Measurements from ENCODE around the gene CYTH2. TPM values are rescaled to one million over a fixed set of nuclear protein-coding genes. Genes with fewer than 3 reads are reported as not detected.
A peak's percentile ranks its signal among the peaks of the same experiment; 100 is the strongest.

The CYTH2 gene
- total RNA-seq, result 50.8 and 60.6 TPM in 2 replicates
- 62.5 TPM for polyA plus RNA-seq (2012)

DNA sequence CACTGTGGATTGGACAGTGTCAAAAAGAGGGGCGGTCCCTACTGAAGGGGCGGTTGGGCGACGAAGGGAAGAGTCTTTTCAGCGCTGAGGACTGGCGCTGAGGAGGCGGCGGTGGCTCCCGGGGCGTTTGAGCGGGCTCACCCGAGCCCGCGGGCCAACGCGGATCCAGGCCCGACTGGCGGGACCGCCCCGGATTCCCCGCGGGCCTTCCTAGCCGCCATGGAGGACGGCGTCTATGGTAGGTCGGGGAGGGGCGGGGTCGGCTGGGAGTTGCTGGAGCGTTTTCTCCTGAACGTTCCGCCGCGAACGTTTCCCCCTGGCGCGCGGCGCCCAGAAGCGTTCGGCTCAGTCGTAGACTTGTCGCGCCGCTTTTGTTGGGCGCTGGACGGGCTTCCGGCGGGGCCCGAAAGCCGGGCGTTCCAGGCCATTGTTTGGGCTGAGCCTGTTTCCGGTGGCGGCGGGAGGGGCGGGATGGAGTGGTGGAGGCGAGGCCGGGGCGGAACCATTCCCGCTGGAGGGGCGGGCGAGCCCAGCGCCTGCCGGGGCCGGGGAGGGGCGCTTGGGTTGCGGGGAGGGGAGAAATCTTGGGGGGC is at the start of gene CYTH2:
CYTH2 (plus strand) TSS at position 81 of the 593 bp plus-strand sequence; CDS start at position 220, 139 bp downstream.
- DNase-seq (ENCODE audit: low read depth), result peak; percentile 87

- DNase-seq (ENCODE audit: low read depth), result no peak
Measured at GRCh38 chr19:48421548-48421947, 47.6 kb upstream of the CYTH2 start.

GRCh38 chr19:48424694-48425219 is 44.4 kb upstream of the CYTH2 start:
- DNase-seq (ENCODE audit: low read depth), result peak; percentile 20

DNA sequence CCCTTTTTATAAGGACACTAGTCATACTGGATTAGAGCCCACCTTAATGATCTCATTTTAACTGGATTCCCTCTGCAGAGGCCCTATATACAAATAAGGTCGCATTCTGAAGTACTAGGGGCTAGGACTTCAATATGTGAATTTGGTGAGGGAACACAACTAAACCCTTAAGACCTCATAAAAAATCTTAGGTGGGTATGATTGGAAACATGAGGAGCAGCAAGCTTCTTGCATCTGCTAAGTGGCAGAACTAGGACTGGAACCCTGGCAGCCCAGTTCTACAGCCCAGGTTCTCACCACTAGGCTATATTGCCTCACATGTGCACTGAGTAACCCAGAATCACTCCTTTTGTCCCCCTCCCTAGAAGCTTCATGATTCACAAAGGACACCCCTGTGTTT is 40.5 kb upstream of the CYTH2 start:
- no peak for DNase-seq (ENCODE audit: low read depth)

GRCh38 chr19:48433337-48433736 is 35.8 kb upstream of the CYTH2 start:
- DNase-seq (ENCODE audit: low read depth), result no peak

DNA sequence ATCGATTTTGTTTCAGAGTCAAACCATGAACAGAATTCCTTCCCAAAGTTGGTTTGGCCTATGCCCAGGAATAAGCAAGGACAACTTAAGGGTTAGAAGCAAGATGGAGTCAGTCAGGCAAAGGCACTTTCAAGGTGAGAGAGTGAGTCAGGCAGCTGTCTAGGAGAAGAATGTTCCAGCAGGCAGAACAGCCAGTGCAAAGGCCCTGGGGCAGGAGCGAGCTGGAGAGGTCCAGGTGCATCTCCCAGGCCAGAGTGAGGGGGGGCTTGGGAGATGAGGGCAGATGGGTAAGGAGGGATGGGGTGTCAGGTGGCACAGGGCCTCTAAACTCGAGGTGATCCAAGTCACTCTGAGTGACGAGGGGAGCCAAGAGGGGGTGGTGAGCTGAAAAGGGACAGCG is 32.6 kb upstream of the CYTH2 start:
- DNase-seq (ENCODE audit: low read depth), result no peak

- no peak for DNase-seq (ENCODE audit: low read depth)
Measured at GRCh38 chr19:48441360-48442050, 27.7 kb upstream of the CYTH2 start.

DNA sequence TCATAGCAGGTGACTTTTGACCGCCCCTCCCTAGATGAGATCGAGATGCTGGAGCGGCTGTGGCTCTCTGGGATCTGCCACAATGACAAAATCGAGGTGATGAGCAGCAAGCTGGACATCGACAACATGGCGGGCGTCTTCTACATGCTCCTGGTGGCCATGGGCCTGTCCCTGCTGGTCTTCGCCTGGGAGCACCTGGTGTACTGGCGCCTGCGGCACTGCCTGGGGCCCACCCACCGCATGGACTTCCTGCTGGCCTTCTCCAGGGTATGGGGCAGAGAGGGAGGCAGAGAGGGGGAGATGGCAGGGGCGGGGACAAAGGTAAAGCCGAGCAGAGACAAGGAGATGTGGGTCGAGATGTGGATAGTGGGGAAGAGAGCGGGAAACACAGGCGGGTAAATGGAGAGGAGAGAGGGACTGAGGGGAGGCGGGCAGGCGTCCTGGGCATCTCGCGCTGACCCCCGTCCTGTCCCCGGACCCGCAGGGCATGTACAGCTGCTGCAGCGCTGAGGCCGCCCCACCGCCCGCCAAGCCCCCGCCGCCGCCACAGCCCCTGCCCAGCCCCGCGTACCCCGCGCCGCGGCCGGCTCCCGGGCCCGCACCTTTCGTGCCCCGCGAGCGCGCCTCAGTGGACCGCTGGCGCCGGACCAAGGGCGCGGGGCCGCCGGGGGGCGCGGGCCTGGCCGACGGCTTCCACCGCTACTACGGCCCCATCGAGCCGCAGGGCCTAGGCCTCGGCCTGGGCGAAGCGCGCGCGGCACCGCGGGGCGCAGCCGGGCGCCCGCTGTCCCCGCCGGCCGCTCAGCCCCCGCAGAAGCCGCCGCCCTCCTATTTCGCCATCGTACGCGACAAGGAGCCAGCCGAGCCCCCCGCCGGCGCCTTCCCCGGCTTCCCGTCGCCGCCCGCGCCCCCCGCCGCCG is 26.8 kb upstream of the CYTH2 start:
- no peak for DNase-seq (ENCODE audit: low read depth)

DNA sequence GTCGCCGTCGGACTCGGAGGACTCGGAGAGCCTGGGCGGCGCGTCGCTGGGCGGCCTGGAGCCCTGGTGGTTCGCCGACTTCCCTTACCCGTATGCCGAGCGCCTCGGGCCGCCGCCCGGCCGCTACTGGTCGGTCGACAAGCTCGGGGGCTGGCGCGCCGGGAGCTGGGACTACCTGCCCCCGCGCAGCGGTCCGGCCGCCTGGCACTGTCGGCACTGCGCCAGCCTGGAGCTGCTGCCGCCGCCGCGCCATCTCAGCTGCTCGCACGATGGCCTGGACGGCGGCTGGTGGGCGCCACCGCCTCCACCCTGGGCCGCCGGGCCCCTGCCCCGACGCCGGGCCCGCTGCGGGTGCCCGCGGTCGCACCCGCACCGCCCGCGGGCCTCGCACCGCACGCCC is 25.9 kb upstream of the CYTH2 start:
- no peak for DNase-seq (ENCODE audit: low read depth)

- DNase-seq (ENCODE audit: low read depth), result no peak
Measured at GRCh38 chr19:48443731-48444128, 25.4 kb upstream of the CYTH2 start.

- DNase-seq (ENCODE audit: low read depth), result no peak
Measured at GRCh38 chr19:48444129-48444935, 24.8 kb upstream of the CYTH2 start.

DNA sequence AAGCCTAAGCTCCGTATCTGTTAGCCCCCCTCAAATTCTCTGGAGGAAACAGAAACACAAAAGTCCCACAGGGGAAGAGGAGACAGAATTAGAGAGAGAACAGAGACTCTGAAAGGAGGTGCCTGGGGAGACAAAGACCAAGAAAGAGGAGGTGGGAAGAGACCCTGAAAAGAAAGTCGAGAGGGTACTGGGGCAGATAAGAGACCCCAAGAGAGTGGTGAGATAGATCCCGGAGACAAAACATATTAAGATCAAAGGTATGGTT is 24.3 kb upstream of the CYTH2 start:
- DNase-seq (ENCODE audit: low read depth), result no peak

GRCh38 chr19:48445256-48445605 is 23.9 kb upstream of the CYTH2 start:
- DNase-seq (ENCODE audit: low read depth), result peak; percentile 88

DNA sequence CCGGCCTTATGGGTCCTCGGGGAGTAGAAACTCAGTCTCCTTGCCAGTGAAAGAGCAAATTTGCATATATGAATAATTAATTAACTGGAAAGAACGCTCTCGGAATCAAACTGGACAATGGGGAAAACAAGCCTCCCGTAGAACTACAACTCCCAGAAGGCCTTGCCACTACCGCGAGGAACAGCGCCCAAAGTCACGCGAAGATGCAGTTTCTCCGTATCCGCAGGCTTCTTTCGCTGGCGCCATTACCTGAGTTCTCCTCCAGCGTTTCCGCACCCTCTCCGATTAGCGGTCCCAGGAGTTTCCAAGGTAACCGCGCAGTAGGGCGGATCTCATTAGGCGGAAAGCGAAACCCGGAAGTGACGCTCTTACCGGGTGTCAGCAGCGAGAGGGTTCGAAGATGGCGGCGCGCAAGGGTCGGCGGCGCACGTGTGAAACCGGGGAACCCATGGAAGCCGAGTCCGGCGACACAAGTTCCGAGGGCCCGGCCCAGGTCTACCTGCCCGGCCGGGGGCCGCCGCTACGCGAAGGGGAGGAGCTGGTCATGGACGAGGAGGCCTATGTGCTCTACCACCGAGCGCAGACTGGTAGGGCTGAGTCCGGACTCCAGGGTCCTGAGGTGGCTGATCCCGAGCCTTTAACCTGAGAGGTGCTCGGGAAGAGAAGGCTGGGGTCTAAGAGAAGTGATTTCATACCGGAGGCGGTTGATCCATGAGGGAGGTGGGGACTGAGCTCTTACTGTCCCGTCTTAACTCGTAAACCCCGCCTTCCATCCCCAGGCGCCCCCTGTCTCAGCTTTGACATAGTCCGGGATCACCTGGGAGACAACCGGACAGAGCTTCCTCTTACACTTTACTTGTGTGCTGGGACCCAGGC is 23.3 kb upstream of the CYTH2 start, which contains the start of gene GRWD1:
GRWD1 (plus strand) TSS at position 378 of the 876 bp plus-strand sequence; CDS start at position 401, 23 bp downstream.
- DNase-seq (ENCODE audit: low read depth), result peak; percentile 94

DNA sequence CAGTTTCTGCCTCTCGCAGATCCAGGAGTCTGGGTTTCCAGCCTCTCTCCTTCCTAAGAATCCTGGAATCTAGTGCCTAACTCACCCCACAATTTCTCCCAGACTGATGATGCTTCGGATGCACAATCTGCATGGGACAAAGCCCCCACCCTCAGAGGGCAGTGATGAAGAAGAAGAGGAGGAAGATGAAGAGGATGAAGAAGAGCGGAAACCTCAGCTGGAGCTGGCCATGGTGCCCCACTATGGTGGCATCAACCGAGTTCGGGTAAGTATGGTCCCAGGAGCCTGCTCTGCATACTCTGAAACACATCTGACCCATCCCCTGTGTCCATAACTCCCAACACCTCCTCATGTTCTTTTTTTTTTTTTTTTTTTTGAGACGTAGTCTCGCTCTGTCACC is 22.6 kb upstream of the CYTH2 start:
- no peak for DNase-seq (ENCODE audit: low read depth)

DNA sequence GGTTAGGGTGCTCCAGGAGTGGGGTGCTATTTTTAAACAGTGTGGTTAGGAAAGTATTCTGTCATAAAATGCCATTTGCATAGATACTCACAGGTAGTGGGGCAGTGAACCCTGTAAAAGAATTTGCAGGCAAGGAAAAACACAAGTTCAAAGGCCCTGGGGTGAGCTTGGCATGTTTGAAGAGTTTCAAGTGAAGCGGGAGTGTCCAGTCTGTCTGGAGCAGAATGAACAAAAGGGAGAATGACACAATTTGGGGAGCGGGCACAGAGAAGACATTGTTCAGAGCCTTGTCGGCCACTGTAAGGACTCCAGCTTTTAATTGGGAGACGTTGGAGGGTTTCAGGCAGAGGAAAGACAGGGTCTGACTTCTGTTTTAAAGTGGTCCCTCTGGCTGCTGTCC is 20.6 kb upstream of the CYTH2 start:
- no peak for DNase-seq (ENCODE audit: low read depth)

- DNase-seq (ENCODE audit: low read depth), result no peak
Measured at GRCh38 chr19:48450441-48450840, 18.7 kb upstream of the CYTH2 start.

- DNase-seq (ENCODE audit: low read depth), result no peak
Measured at GRCh38 chr19:48450863-48451262, 18.3 kb upstream of the CYTH2 start.

DNA sequence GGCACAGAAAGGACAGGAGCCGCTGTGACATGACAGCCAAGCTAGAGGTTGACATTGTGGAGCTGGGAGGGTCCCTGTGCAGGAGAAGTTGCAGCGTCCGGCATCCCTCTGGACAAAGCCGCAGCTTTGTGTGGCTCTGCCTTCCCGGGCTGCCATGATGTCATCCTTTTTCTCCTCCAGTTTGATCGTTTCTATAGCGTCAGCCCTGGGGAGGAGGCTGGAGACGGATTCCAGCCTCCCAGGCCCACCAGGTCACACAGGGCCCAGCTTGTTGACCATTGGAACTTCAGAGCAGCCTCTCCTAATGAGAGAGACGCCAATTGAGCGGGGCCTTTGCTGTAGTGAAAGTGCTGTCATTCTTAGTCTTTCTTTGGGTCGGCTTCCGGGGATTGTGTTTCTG is 17.5 kb upstream of the CYTH2 start:
- DNase-seq (ENCODE audit: low read depth), result no peak
